Measurements from ENCODE around the gene GNG14. TPM values are rescaled to one million over a fixed set of nuclear protein-coding genes. Genes with fewer than 3 reads are reported as not detected.
"Not testable (repeated sequence)": the region's sequence is repeated elsewhere in the genome, so short reads cannot be mapped to it uniquely, and the experiment has no call there.

The GNG14 gene
- total RNA-seq (2014; rRNA removed; shearing (Covaris generic)): not detected in 2 replicates

GRCh38 chr19:12687496-12688196 is at the start of gene GNG14:
GNG14 (plus strand) TSS chr19:12687998; CDS start chr19:12688049, 51 bp downstream.
- no peak for DNase-seq (ENCODE audit: low spot score)

GRCh38 chr19:12638611-12639182 is 49.1 kb upstream of the GNG14 start:
- DNase-seq (ENCODE audit: low spot score): no peak

GRCh38 chr19:12639901-12640613 is 47.7 kb upstream of the GNG14 start:
- no peak for DNase-seq (ENCODE audit: low spot score)

GRCh38 chr19:12641456-12641855 is 46.3 kb upstream of the GNG14 start:
- no peak for DNase-seq (ENCODE audit: low spot score)

- no peak for DNase-seq (ENCODE audit: low spot score)
Measured at GRCh38 chr19:12642506-12642905, 45.3 kb upstream of the GNG14 start.

GRCh38 chr19:12643716-12644115 is 44.1 kb upstream of the GNG14 start:
- not testable (repeated sequence) for DNase-seq (ENCODE audit: low spot score)

GRCh38 chr19:12646551-12646950 is 41.2 kb upstream of the GNG14 start:
- no peak for DNase-seq (ENCODE audit: low spot score)

- DNase-seq (ENCODE audit: low spot score): no peak
Measured at GRCh38 chr19:12647047-12647446, 40.8 kb upstream of the GNG14 start.

GRCh38 chr19:12647490-12648071 is 40.2 kb upstream of the GNG14 start:
- DNase-seq (ENCODE audit: low spot score): no peak

- no peak for DNase-seq (ENCODE audit: low spot score)
Measured at GRCh38 chr19:12648088-12648487, 39.7 kb upstream of the GNG14 start.

- no peak for DNase-seq (ENCODE audit: low spot score)
Measured at GRCh38 chr19:12649941-12650340, 37.9 kb upstream of the GNG14 start.

- no peak for DNase-seq (ENCODE audit: low spot score)
Measured at GRCh38 chr19:12652219-12652618, 35.6 kb upstream of the GNG14 start.

- no peak for DNase-seq (ENCODE audit: low spot score)
Measured at GRCh38 chr19:12655546-12655945, 32.3 kb upstream of the GNG14 start.

GRCh38 chr19:12656899-12657571 is 30.8 kb upstream of the GNG14 start:
- no peak for DNase-seq (ENCODE audit: low spot score)

- no peak for DNase-seq (ENCODE audit: low spot score)
Measured at GRCh38 chr19:12657966-12658365, 29.8 kb upstream of the GNG14 start.

GRCh38 chr19:12660980-12661379 is 26.8 kb upstream of the GNG14 start:
- DNase-seq (ENCODE audit: low spot score): no peak

GRCh38 chr19:12664406-12665280 is 23.2 kb upstream of the GNG14 start:
- DNase-seq (ENCODE audit: low spot score): no peak

- DNase-seq (ENCODE audit: low spot score): no peak
Measured at GRCh38 chr19:12665281-12665573, 22.6 kb upstream of the GNG14 start.

- DNase-seq (ENCODE audit: low spot score): no peak
Measured at GRCh38 chr19:12665671-12666264, 22.0 kb upstream of the GNG14 start.

GRCh38 chr19:12666265-12667048 is 21.3 kb upstream of the GNG14 start, which contains the start of the genes MAN2B1 and WDR83:
MAN2B1 (minus strand) TSS chr19:12666742; CDS start chr19:12666701, 41 bp downstream.
WDR83 (plus strand) TSS chr19:12666807; CDS start chr19:12669791, 2,984 bp downstream.
- DNase-seq (ENCODE audit: low spot score): peak; percentile 52
